GM21737 (cell line): Measurements from ENCODE around the gene GSS.

Experiments used
- ATAC-seq: cut with Tn5 transposase; IDR thresholded peaks from one replicate; pipeline ENCODE4 v1.9.1; 2021; ENCODE audit warnings: mild to moderate bottlenecking, moderate library complexity; ENCODE audit not compliant: unreplicated experiment

The GSS gene

GRCh38 chr20:34994509-34995131 is 39.0 kb upstream of the GSS start:
- ATAC-seq, result no peak

DNA sequence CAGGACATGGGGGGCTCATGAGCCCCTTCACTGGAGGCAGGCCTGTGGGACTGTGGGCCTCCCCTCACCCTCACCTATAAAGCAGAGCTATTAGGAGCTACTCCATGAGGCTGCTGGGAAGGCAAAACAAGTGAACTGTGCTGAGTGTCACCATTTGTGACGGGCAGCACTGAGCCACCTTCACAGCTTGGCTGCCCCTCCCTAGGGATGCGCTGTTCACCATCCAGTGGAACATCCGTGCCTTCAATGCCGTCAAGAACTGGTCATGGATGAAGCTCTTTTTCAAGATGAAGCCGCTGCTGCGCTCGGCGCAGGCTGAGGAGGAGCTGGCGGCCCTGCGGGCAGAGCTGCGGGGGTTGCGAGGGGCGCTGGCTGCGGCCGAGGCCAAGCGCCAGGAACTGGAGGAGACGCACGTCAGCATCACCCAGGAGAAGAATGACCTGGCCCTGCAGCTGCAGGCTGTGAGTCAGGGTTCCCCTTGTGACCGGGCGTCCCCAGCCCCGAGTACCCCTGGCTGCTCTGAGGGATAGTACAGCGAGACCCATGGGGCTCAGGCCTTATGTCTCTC is 38.4 kb upstream of the GSS start:
- no peak for ATAC-seq

DNA sequence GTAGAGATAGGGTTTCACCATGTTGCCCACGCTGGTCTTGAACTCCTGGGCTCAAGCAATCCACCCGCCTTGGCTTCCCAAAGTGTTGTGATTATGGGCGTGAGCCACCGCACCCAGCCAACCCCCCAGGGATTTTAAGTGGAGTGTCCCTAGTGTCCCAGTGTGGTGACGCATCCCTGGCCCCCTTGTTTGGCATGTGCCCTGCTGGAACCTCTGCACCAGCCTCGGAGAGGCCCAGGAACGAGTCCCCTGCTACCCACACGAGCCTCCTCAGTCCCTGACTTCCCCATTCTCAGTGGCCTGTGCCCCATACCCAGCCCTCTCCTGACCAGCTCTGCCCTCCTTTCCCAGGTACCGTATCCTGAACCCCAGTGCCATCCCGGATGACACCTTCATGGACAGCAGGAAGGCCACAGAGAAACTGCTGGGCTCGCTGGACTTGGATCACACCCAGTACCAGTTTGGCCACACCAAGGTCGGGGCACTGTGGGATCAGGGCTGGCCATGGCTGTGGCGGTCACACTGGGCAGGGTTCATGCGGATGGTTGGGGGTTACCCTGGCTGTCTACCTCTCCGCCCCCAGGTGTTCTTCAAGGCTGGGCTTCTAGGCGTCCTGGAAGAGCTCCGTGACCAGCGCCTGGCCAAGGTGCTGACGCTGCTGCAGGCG is 37.3 kb upstream of the GSS start:
- no peak for ATAC-seq

DNA sequence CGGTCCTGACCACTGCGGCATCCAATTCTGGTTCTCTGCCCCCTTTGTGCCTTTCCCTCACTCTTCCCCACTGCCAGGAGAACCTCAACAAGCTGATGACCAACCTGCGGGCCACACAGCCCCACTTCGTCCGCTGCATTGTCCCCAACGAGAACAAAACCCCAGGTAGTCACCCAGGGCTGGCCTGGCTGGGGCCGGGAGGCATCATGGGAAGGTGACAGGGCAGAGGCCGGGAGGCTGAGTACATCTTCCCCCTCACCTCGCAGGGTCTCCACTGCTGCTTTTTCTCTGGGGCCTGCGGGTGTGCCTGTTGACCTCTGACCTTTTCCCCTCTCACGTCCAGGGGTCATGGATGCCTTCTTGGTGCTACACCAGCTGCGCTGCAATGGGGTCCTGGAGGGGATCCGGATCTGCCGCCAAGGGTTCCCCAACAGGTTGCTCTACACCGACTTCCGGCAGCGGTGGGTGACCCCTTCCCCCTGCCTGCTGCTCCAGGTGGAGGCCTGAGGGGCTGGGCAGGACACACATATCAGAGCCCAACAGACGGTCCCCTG is 35.1 kb upstream of the GSS start:
- ATAC-seq, result no peak

DNA sequence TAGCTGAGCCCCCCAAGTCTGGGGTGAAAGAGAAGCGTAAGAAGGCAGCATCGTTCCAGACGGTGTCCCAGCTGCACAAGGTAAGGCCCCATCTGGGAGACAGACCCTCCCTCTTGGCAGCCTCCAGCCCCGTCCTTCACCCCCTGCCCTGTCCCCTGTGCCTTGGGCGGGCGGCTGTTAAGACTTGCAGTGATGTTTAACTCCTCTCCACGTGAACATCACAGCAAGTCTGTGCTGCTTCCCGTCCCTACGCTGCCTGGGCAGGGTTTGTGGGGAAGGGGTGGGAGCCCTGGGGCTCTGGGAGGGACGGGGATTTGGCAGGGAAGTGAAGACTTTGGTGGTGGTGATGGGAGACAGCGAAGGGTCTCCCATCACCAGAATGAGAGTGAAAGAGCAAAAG is 34.6 kb upstream of the GSS start:
- ATAC-seq, result no peak

DNA sequence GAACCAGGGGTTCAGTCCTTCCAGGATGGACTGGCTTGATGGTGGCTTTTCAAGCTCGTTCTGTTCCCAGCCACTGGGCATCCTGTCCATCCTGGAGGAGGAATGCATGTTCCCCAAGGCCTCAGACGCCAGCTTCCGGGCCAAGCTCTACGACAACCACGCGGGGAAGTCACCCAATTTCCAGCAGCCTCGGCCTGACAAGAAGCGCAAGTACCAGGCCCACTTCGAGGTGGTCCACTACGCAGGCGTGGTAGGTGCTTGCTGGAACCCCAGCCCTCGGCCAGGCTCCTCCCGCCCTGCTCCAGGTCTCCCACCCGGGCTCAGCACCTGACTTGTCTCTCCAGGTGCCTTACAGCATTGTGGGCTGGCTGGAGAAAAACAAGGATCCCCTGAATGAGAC is 34.1 kb upstream of the GSS start:
- ATAC-seq, result no peak

- ATAC-seq, result no peak
Measured at GRCh38 chr20:34989118-34989517, 33.5 kb upstream of the GSS start.

GRCh38 chr20:34988191-34988540 is 32.6 kb upstream of the GSS start:
- no peak for ATAC-seq

DNA sequence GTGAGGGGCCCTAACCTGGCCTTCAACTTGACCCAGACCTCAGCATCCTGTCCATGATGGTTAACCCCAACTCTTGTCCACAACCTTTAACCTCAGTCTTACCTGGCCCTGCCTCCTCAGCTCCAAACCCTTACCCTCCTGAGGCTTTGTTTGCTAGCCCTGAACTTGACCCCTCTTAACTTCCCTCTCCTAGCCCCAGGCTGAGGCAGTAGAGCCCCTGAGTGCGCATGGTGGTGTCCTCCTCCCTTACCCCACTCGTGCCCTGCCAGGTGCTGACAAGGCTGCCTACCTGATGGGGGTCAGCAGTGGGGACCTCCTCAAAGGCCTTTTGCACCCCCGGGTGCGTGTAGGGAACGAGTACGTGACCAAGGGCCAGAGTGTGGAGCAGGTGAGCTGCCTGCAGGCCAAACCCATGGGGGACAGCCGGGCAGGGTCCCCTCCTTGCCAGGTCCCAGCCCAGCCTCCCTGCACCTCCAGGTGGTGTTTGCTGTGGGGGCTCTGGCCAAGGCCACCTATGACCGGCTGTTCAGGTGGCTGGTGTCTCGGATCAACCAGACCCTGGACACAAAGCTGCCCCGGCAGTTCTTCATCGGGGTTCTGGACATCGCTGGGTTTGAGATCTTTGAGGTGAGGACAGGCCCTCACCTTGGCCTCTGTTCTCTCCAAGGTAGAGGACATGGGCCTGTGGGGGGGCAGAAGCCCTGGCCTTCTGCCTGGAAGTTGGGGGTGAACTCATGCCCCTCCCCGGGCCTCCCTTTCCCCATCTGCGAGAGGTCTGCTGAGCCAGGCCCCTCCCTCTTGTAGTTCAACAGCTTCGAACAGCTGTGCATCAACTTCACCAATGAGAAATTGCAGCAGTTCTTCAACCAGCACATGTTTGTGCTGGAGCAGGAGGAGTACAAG is 31.9 kb upstream of the GSS start:
- ATAC-seq, result no peak

DNA sequence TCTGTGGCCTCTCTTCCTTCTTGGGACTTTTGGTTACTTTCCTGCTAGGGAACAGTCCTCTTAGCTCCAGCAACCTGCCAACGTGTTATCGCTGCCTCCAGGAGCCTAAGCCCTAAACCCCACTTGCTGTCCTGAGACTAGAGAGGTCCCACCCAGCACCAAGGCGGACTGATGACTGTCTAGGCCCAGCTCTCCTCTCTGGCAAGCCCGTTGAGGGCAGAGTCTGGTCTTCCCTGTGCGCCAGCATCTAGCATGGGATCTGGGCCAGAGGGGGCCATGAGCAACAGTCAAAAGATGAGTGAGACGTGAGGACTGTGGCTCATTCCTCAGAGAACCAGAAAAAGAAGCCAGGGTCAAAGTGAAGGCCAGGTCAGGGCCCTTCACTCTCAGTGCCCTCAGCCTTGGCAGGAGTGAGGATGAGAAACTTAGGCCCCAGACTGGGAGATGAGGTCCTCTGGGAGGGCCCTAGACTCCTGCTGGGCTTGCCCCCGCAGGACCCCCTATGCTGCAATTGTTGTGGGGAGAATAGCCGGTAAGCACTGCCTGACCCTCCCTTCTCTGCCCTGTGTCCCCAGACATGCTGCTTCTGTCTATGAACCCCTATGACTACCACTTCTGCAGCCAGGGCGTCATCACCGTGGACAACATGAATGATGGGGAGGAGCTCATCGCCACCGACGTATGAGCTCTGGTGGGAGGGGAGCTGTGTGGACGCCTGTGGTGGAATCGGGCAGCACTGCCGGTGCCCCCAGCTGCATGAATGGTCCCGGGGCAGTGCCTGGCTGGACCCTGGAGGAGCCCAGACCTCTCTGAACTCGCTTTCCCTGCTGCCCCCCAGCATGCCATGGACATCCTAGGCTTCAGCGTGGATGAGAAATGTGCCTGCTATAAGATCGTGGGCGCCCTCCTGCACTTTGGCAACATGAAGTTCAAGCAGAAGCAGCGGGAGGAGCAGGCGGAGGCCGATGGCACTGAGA is 31.0 kb upstream of the GSS start:
- ATAC-seq, result no peak

DNA sequence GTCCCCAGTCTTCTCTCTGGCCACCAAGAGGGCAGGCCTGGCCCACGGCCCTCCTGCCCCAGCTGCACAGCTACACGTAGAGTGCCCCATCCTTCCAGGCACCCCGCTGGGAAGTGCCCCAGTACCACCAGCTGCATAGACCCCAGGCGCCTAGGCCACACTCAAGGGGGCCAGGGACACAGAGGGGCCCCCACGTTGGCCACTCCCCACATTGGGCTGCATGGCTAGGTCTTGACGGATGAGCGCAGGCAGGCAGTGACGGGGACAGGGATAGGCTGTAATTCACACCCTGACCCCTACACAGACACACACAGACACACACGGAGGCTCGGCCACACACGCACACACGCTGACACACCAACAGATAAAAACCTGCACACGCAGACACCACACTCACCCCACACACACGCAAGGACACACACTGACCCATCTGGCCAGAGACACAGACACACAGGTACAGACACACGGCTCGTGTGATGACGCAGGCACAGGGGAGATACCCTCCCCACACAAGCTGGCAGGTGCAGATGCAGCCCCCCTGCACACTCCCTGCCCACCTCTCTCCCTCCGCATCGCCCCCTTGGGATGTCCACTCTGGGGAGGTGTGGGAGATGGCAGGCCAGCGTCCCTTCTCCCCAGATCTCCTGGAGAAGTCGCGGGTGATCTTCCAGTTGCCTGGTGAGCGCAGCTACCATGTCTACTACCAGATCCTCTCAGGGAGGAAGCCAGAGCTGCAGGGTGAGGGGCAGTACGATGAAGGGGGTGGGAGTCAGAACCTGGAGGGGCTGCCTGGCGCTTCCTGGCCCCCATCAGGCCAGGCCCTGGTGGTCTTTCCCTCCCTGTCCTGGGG is 30.1 kb upstream of the GSS start:
- ATAC-seq, result no peak

- no peak for ATAC-seq
Measured at GRCh38 chr20:34984756-34985261, 29.2 kb upstream of the GSS start.

DNA sequence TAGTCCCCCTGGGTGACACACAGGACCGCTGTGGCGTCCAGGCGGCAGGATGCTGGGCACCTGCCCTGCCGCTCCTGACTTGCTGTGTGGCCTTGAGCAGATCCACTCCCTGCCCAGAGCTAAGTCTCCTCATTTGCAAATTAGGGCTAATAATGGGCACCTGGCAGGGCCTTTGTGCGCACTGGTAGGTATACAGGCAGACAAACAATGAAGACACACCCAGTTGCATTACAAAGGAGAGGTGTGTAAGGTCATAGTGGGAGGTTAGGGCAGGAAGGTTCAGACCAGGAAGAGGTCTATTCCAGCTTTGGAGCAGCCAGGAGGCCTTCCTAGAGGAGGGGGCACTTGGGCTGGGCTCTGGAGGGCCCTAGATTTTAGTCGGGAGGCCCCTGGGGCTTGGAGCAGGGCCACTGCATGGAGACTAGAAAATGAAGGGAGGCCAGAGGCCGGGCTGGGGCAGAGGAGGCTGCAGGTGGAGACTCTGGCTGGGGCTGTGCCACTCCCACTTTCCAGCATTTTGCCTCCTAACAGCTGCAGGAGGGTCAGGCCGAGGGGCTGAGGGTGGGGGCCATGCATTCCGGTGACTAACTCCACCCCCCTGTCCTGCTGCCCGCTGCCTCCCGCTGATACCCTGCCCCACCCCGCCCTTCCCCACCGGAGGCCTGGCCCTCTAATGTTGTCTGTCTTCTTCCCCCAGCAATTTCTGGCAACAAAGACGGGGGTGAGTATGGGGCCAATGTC is 28.6 kb upstream of the GSS start:
- ATAC-seq, result no peak

DNA sequence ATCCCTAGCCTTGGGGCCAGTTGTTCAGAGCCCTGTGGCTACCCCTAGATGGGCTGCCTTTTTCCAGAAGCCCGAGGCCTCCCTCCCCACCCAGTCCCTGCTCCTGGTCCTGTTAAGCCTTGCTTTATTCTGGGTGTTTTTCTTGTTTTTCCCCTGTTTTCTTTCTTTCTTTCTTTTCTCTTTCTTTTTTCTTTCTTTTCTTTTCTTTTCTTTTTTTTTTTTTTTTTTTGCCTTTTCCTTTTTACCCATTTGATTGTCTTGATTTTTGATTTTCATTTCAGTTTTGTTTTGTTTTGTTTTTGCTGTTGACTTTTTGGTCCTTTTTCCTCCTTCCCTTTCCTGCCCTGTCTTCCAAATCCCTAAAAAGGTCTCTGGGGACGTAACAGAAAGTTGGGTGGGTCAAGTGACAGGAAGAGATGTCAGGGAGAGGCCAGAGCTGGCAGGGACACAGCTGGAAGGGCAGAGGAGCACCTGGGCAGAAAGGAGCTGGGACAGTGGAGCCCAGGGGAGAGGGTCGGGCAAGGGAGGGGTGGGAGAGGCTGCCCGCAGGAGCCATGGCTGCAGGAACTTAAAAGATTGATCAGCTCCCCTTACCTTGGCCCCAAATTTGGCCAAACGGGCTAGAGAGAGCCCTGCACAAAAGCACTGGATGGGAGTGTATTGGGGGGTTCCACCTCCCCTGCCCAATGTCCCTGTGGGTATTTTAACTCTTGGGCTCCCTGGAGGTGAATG is 27.6 kb upstream of the GSS start:
- ATAC-seq, result no peak

DNA sequence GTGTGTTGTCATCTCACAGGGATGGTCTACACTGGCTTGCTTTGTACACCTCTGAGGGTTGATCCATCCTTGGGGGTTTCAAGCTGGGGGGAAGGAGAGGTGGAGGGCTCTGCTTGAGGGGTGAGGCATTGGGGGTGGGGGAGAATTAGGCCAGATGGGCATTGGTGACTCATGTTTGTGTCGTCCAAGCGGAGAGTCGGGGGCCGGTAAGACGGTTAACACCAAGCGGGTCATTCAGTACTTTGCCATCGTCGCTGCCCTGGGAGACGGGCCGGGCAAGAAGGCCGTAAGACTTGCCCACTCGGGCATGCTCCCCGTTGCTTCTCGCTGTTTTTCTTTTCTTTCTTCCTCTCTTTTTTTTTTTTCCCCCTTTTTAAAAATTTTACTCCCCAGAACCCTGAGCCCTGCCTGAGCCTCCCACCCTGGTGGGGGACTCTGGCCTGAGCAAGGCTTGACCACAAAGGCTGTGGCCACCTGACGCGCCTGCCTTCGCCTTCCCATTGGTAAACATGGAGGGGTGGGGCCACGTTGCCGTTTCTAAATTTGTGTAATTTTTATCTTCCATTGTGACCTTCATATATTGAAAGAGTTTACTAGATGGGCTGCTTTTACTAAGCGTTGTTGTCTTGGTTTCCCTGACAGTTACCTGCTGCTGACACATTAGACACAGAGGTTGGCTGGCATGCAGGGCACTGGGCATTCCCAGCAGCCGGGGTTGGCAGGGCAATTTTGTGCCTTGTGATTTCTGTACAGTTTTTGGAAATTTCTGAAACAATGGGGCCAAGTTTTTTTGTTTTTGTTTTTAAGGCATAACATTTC is 26.9 kb upstream of the GSS start:
- ATAC-seq, result no peak

GRCh38 chr20:34980543-34981233 is 25.1 kb upstream of the GSS start:
- no peak for ATAC-seq
